Measurements from ENCODE around the gene NMT1.

Gene NMT1

DNA sequence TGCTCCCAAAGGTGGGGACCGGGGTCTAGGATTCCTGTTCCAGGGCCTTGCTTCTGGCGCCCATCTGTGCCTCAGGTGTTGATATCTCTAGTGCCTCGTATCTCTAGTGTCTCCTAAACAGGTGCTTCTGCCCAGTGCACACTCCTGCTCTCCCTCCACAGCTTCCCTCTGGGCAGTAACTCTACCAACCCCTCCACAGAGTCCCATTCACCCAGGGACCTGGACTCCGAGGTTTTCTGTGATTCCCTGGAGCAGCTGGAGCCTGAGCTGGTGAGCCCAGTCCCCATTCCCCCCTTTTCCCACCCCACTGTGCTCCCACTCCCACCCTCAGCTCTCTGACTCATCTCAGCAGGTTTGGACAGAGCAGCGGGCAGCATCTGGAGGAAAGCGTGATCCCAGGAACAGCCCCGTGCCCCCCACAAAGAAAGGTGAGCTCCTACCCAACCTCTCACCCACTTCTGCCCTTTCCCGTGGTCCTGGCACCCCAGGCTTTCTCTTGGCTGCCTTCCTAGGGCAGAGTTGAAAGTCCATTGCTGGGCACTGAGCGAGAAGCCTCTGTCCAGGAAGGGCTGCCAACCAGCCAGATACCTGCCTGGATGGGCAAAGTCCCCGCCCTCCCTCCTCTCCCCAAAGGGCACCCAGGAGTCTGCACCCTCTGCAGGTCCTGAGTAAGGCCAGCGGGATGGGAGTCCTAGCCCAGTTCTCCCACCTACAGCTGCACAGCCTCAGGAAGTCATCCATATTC is 76.6 kb downstream of the NMT1 start:
- DNase-seq: no peak

- DNase-seq: no peak
Observed at GRCh38 chr17:45138911-45139532, 77.9 kb downstream of the NMT1 start.

DNA sequence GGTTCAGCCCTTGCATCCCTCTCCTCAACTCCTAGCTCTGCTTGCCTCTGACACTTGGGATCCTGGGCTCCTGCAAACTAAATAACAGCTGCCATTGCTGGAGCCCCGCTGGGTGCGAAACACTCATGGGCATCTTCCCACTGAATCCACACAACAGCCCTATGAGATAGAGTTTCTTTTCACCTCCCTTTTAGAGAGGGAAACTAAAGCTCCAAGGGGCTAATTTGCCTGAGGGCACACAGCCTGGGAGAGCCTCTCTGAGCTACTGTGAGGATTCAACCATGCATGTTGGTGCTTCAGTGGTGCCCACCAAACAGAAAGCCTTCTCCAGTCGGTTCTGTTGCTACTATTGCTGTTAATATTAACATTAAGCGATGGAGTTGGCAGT is 78.4 kb downstream of the NMT1 start:
- DNase-seq: no peak

- no peak for DNase-seq
Observed at GRCh38 chr17:45143094-45143670, 82.1 kb downstream of the NMT1 start.

GRCh38 chr17:45143767-45144198 is 82.7 kb downstream of the NMT1 start:
- no peak for DNase-seq

DNA sequence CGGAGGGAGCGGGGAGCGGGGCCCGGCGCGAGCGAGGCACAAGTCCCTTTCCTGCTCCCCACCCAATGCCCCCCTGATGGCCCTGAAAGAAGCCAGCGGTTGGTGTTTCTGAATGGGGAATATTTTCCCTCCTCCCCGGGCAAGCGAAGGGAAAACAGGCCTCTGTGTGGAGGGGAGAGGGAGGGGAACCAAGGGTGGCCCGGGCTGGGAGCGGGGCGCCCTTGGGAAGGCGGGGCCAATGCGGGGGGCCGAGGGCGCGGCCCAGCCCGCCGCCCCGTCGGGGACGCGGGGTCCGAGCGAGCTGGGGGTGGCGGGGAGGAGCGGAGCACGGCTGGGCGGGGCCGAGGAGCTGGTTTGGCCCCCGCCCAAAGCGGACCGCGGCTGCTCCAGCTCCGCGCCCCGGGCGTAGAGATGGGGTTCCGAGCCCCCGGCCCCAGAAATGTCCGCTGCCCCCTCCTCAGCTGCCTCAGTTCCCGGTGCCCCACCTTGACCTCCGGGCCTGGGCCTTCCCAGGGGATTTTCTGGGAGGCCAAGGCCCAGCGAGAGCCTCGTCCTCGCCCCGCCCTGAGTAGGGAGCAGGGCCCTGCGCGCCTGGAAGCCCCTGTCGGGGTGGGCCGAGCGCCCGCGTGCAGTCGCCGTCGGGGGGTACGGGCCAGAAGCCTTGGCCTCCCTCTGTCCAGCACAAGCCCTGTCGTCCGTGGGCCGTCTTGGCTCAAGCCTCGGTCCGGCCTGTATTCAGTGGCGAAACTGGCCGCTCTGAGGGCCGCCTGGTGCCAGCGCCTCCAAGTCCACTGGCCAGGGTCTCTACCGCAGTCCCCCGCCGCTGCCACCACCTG is 83.3 kb downstream of the NMT1 start:
- DNase-seq: no peak

- DNase-seq: no peak
Observed at GRCh38 chr17:45145035-45145389, 83.9 kb downstream of the NMT1 start.

- DNase-seq: no peak
Observed at GRCh38 chr17:45146166-45146565, 85.0 kb downstream of the NMT1 start.

GRCh38 chr17:45146592-45146889 is 85.4 kb downstream of the NMT1 start:
- DNase-seq: no peak

DNA sequence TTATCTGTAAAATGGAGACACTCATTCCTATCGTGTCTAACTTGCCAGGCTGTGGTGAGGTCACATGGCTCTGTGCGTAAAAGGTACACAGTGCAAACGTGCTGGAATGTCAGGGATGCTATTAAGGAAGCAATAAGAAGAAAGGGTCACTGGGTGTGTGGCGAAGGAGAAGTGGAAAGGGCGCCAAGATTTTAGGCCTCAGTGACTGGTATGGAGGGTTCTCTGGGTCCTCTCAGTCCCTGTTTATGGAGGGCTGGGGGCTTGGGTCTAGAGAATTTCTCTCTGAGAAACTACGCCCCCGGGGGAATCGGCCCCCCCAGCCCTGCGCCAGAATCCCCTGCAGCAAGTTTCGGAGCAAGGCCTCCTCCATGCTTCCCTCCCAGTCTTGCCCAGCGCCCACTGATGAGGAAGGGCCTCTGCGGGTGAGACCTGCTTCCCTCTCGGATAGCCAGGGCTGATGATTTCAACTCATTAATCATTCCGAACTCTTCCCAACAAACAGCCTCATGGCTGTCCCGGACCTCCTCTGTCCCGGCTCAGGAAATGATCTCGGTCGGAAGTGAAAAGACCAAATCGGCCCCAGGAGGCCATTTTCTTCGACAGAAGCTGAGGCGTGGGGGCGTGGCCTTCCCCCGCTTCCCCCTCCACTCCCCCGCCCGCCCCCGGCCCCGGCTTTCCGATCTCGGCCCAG is 85.9 kb downstream of the NMT1 start:
- peak in 1 of 2 experiments; percentile 68 for DNase-seq

DNA sequence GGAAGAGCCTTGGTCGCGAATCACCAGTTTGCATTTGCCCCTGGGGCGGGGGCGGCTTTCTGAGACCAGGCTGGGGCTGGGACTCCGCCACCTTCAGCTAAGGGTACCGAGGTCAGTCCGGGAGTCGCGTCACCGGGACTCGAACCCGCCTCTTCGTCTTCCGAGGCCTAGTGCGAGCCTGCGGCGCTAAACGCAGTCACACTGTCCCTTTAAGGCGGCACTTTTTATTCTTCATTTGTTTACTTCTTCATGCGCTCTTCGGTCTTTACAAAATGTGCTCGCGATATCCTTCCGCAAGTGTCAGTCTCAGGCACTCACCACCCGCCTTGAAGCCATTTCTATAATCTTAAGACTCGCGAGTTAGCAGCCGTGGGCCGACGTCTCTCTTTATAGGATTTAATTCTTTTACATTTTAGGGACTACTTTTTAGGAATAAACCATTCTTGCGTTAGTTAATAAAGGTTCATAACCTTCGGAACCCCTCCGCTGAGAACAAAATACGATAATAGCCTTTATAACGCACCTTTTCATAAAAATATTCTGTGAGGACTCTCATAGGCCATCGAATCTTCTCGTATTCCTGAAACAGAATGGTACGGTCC is 86.6 kb downstream of the NMT1 start:
- DNase-seq: peak; percentile 77 to 93

GRCh38 chr17:45148183-45149036 is 87.3 kb downstream of the NMT1 start, which contains the start of gene HEXIM1:
TSS of gene HEXIM1 (plus strand) at chr17:45148475. CDS start at chr17:45149191, 716 bp downstream.
- peak; percentile 99 for DNase-seq

- DNase-seq: peak; percentile 69 to 76
Observed at GRCh38 chr17:45149037-45149668, 88.0 kb downstream of the NMT1 start.

- no peak for DNase-seq
Observed at GRCh38 chr17:45149669-45150664, 88.8 kb downstream of the NMT1 start.

DNA sequence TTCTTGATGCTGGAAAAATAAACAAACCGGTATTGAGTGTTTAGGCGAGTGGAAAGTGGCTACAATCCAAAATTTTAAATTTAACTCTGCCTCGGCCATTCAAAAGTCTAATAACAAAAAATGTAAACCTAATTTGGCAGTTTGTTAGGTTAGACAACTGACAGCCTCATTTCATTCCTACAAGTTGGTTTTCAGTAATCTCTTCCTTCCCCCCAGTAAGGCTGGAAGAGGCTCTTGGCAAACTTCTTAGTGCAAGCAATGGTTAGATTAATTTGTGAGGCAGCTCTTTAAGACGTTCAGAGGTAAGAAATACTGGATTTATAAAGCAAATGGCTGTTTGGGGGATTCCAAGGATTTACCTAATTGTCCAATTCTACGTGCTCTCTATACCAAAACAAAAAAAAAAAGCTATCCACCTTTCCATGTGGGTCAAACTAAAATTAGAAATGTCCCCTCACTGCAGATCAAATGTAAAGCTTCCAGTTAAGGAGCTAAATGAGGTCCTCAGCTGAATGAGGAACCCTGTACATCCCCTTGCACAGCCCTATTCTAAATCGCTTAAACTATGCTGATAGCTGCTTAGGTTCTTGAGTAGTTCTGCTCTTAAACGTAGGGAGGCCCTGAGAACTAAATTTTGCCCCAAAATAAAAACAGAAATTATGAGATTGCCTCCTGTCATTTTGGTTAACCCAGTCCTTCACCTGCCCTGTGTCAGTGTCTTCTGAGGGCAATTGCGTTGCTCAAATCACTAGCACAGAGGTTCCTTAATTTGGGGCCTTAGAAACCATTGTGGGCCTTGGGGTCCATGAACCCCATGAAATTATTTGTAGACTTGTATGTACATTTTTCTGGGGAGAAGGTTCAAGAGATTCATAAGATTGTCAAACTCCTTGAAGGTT is 90.0 kb downstream of the NMT1 start:
- no peak for DNase-seq

DNA sequence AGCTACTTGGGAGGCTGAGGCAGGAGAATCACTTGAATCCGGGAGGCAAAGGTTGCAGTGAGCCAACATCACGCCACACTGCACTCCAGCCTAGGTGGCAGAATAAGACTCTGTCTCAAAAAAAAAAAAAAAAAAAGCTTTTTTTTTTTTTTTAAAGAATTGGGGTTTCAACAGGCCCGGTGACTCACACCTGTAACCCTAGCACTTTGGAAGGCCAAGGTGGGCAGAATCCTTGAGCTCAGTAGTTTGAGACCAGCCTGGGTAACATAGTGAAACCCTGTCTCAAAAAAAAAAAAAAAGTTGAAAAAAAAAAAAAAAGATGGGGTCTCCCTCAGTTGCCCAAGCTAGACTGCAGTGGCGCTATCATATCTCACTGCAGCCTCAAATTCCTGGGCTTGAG is 93.9 kb downstream of the NMT1 start:
- no peak for DNase-seq

- no peak for DNase-seq
Observed at GRCh38 chr17:45155483-45155882, 94.4 kb downstream of the NMT1 start.

GRCh38 chr17:45156242-45156641 is 95.1 kb downstream of the NMT1 start:
- no peak for DNase-seq
